IgD-negative memory B cell (primary cell): ENCODE data around the gene ETV5. TPM values are rescaled to one million over a fixed set of nuclear protein-coding genes. Genes with fewer than 3 reads are reported as not detected.
"Not testable (repeated sequence)": the region's sequence is repeated elsewhere in the genome, so short reads cannot be mapped to it uniquely, and the experiment has no call there.

ENCODE experiments used
- H3K27ac Mint-ChIP-seq, 3 donors: one replicate each; pipeline ENCODE4 v1.8.0; 2020 to 2022; ENCODE audit warnings: mild to moderate bottlenecking in 3 of 3, mixed read lengths in 3 of 3, moderate library complexity in 1 of 3
- H3K27me3 Mint-ChIP-seq: one replicate; pipeline ENCODE4 v1.8.0; 2021; ENCODE audit warnings: mixed read lengths
- H3K36me3 Mint-ChIP-seq: one replicate; pipeline ENCODE4 v1.8.0; 2020; ENCODE audit warnings: mild to moderate bottlenecking, mixed read lengths
- H3K4me1 Mint-ChIP-seq, 3 donors: one replicate each; pipeline ENCODE4 v1.8.0; 2020 to 2022; ENCODE audit warnings: mixed read lengths in 3 of 3, mild to moderate bottlenecking in 1 of 3
- H3K4me3 Mint-ChIP-seq, 4 donors: one replicate each; pipeline ENCODE4 v1.8.0; 2020 to 2022; ENCODE audit warnings: mild to moderate bottlenecking in 4 of 4, mixed read lengths in 4 of 4, moderate library complexity in 3 of 4
- H3K9me3 Mint-ChIP-seq, 3 donors: one replicate each; pipeline ENCODE4 v1.8.0; 2020 to 2021; ENCODE audit warnings: mixed read lengths in 3 of 3, mild to moderate bottlenecking in 1 of 3
- polyA plus RNA-seq: library from polyadenylated mRNA; unstranded; fragments of 300-500 nt; fragmentation: Illumina TruSeq; gene quantifications from one replicate; pipeline ENCODE4 v1.2.3, GENCODE V29; 2021

ETV5 gene
- polyA plus RNA-seq, 1 donor from 2014 or later, result 0.36 TPM

DNA sequence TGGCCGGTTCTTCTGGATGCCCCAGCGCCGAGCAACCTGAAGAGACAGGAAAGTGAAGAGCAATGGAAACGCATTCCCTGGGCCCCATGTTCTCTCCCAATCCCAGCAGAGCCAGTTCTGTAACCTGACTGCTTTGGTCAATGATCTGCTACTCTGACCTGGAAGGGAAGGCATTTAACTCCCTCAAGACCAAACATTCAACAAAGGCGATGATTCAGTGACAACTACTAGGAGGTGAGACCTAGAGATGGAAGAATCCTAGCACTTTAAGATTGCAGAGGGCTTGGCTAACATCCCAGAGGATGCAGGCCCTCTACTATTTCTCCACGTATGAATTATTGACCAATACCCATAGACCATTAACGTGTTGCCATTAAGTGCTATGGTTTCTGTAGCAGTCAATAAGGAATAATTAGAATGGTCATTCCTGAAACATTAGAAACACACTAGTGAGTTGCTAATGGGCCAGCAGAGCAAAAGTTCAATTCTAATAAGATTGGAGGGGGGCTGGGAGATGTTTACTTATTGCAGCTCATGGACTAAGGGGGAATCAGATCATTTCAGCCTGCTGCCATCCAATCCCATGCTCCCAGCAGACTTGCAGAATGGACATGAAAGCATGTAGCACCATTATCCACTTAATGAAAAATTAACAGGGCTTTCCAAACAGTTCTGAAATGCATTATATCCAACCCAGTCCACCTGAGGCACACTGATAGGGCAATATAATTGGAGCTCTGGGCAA is 56.6 kb downstream of the ETV5 start:
- Mint-ChIP-seq H3K4me3 (no peak overlapping the region), H3K36me3 (peaks cover 4% of the 10 kb centered on the region), H3K4me1 (peaks cover 0 to 2% (median 0%) of the 10 kb centered on the region in 3 donors), H3K27ac (no peak overlapping the region), H3K9me3 (no peaks in the 10 kb centered on the region), H3K27me3 (peaks cover 3% of the 10 kb centered on the region)

DNA sequence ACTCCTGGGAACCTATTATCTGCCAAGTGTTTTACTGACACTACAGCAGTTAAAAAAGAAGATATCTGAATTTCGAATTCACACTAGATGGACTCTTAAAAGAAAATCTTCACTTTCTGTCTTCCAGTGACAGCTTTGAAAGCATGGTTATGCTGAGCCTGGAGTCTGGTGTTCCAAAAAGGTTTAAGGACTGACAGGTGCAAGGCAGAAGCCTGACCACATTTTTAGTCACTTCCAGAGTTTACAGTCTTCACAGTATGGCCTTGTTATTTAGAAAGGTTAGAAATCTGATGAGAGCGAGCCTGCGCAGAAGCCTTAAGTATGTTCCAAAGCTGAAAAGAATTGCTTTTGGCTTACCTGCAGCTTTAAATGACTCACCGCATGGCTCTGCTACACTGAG is 59.9 kb downstream of the ETV5 start:
- no peaks in the 10 kb centered on the region for H3K4me1 Mint-ChIP-seq
- H3K27me3 Mint-ChIP-seq, result peaks cover 3% of the 10 kb centered on the region
- peaks cover 0 to 1% (median 0%) of the 10 kb centered on the region in 3 donors for H3K9me3 Mint-ChIP-seq
- H3K4me3 Mint-ChIP-seq, result no peak overlapping the region
- H3K36me3 Mint-ChIP-seq, result peaks cover 2% of the 10 kb centered on the region
- no peak overlapping the region for H3K27ac Mint-ChIP-seq

DNA sequence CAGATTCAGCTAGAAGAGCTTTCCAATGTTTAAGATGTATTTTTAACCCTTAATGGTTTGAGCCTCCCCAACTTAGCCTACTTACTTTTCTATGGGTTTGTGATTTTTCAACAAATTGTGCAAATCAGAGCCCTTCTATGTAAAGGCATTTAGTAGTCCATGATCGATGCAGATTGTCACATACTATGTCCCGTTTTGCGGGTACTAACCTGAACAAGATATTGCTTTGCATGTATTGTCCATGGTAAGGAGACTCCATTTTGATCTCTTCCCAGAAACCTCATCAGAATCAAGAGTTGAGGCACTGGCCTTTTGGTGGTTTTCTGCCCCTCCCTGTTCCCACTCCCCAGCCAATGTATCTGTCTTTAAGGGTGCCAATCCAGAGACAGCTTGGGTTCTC is 60.8 kb downstream of the ETV5 start:
- Mint-ChIP-seq H3K27ac (no peak overlapping the region), H3K4me1 (no peaks in the 10 kb centered on the region), H3K27me3 (peaks cover 3% of the 10 kb centered on the region), H3K36me3 (peaks cover 2% of the 10 kb centered on the region), H3K4me3 (no peak overlapping the region), H3K9me3 (peaks cover 0 to 1% (median 0%) of the 10 kb centered on the region in 3 donors)

DNA sequence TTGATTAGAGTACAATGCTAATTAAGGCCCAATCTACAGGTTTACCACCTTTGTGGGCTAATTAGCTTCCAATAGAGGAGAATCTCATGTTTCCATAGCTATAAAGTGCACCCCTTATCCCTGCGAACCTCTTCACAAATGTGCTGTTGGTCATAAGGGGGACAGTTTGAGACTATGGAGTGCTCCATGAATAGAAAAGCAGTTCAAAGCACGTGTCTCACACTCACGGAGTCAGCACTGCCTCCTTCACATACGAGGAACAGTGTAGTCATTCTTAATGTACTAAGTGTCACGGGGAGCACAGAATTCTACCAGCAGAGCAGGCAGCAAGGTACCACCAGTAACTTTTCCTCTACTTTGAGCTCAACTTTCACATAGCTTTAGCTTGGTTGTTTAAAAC is 62.1 kb downstream of the ETV5 start:
- Mint-ChIP-seq H3K27me3 (peaks cover 4% of the 10 kb centered on the region), H3K9me3 (peaks cover 0 to 1% (median 0%) of the 10 kb centered on the region in 3 donors)

DNA sequence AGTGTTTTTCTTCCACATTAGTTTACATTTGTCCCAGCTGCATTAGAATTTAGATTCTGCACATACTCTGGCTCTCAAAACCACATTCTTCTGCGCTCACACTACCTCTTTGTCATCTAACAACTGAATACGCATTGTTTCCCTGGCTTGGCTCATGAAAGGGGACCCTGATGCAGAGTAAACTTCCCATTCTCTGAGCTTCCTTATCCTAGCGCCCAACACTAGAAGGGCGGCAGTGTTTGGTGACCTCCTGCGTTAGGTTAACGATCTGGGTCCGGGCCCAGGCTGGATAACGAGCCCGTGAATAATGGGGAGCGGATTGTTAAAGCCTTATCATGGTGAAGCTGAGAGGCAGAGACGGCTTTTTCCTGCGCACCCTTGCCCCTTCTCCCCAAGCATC is 63.9 kb downstream of the ETV5 start:
- Mint-ChIP-seq H3K36me3 (peaks cover 2% of the 10 kb centered on the region), H3K27ac (no peak overlapping the region), H3K4me3 (no peak overlapping the region), H3K27me3 (peaks cover 4% of the 10 kb centered on the region), H3K4me1 (no peaks in the 10 kb centered on the region), H3K9me3 (peaks cover 0 to 2% (median 1%) of the 10 kb centered on the region in 3 donors)

More for the DNA sequence above, 62.1 kb downstream of the ETV5 start:
- peaks cover 2% of the 10 kb centered on the region for H3K36me3 Mint-ChIP-seq
- H3K27ac Mint-ChIP-seq, result no peak overlapping the region
- no peaks in the 10 kb centered on the region for H3K4me1 Mint-ChIP-seq
- H3K4me3 Mint-ChIP-seq, result no peak overlapping the region

DNA sequence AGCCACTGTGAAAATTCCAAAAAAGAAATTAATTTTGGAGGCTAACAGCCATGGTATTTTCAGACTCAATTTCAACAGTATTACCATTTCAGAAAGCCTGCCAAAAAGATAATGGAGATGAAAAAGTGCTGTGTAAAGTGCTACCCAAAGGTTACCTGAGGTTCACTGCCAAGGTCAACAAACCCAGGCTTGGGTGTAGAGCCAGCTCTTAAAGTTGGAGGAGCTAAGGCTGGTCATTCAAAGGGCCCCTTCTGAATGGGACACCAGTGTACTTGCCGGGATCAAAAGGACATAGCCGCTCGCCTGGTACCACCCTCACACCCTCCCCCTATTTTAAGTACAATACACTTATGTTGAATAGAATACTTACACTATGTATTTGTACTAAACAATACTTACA is 64.5 kb downstream of the ETV5 start:
- H3K4me1 Mint-ChIP-seq, result no peaks in the 10 kb centered on the region
- peaks cover 4% of the 10 kb centered on the region for H3K27me3 Mint-ChIP-seq
- peaks cover 0 to 2% (median 1%) of the 10 kb centered on the region in 3 donors for H3K9me3 Mint-ChIP-seq
- no peak overlapping the region for H3K4me3 Mint-ChIP-seq
- H3K36me3 Mint-ChIP-seq, result peaks cover 2% of the 10 kb centered on the region
- H3K27ac Mint-ChIP-seq, result no peak overlapping the region

DNA sequence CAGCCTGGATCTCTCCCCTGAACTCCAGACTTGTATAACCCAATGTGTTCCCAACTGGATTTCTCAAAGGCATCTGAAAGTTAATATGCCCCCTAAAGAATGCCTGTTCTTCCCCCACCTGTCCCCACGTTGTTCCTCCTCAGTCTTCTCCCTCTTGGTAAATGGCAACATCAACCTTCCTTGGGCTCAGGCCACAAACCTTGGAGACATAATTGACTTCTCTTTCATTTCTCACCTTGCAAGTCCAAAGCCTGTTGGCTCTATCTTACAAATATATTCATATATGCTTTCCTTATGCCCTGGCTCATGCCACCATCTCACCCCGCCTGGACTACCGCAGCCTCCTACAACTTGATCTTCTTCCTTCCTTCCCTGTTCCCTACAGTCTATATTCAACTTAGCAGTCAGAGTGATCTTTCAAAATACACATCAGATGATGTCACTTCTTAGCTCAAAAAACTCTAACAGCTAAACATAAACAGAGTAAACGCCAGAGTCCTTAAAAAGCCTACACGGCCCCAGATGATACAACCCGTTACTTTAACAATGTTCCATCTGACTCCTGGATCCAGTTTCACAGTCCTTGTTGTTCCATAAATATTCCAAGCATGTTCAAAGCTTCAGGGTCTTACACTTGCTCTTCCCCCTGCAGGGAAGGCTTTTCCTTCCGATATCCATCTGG is 66.2 kb downstream of the ETV5 start:
- Mint-ChIP-seq H3K4me3 (no peak overlapping the region), H3K27ac (no peak overlapping the region), H3K4me1 (no peaks in the 10 kb centered on the region), H3K36me3 (no peaks in the 10 kb centered on the region), H3K27me3 (peaks cover 4% of the 10 kb centered on the region), H3K9me3 (peaks cover 1 to 6% (median 2%) of the 10 kb centered on the region in 3 donors)

DNA sequence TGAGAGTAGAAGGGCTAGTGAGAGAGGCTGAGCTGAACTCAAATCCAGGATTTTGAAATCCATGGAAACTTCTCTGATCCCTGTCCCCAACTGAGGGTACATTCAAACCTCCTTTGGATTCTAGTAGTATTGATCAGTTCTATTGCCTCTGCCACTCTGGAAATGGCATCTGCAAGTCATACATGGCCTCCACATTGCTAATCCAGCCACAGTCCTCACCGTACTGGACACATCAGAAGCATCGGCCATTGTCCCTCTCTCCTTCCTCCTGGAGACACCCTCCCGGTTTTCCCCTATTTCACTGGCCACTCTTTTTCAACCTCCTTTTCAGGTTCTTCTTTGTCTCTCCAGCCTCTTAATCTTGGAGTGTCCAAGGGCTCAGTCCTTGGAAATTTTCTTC is 66.9 kb downstream of the ETV5 start:
- Mint-ChIP-seq H3K4me1 (no peaks in the 10 kb centered on the region), H3K9me3 (peaks cover 1 to 6% (median 2%) of the 10 kb centered on the region in 3 donors), H3K4me3 (no peak overlapping the region), H3K27me3 (peaks cover 4% of the 10 kb centered on the region), H3K36me3 (no peaks in the 10 kb centered on the region), H3K27ac (no peak overlapping the region)

DNA sequence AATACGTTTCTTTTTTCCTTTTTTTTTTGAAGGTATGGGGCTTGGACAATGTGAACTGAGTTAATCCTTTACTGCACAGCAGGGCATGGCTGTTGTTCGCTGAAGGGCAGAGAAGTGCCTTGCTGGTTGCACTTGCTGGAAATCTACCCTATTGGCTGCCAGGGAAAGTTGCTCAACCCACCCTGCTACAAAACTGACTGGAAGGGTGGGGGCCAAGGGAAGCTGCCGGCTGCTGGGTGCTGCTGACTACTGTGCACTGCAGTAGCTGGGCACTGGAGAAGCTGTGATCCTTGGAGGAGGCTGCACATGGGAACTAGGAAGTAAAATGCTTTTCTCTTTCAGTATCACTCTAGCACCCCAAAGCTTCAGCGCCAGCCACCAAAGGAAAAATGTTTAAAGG is 70.5 kb downstream of the ETV5 start:
- H3K27ac Mint-ChIP-seq, result no peak overlapping the region

DNA sequence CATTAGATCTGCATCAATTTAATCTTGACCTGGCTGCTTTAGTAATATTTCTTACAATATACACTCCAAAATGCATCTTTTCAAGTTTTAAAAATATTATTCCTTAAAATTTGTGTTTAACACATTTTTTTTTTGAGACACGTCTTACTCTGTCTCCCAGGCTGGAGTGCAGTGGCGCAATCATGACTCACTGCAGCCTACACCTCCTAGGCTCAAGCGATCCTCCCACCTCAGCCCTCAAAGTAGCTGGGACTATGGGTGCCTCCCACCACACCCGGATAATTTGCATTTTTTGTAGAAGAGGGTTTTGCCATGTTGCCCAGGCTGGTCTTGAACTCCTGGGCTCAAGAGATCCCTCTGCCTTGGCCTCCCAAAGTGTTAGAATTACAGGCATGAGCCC is 73.6 kb downstream of the ETV5 start:
- Mint-ChIP-seq H3K27ac (no peak overlapping the region), H3K27me3 (peaks cover 3% of the 10 kb centered on the region), H3K36me3 (peaks cover 1% of the 10 kb centered on the region), H3K4me3 (no peak overlapping the region), H3K4me1 (no peaks in the 10 kb centered on the region), H3K9me3 (peaks cover 0 to 6% (median 0%) of the 10 kb centered on the region in 3 donors)

More for the DNA sequence above, 70.5 kb downstream of the ETV5 start:
- Mint-ChIP-seq H3K27me3 (peaks cover 5% of the 10 kb centered on the region), H3K36me3 (peaks cover 1% of the 10 kb centered on the region), H3K9me3 (peaks cover 0 to 6% (median 2%) of the 10 kb centered on the region in 3 donors), H3K4me1 (no peaks in the 10 kb centered on the region), H3K4me3 (no peak overlapping the region)

DNA sequence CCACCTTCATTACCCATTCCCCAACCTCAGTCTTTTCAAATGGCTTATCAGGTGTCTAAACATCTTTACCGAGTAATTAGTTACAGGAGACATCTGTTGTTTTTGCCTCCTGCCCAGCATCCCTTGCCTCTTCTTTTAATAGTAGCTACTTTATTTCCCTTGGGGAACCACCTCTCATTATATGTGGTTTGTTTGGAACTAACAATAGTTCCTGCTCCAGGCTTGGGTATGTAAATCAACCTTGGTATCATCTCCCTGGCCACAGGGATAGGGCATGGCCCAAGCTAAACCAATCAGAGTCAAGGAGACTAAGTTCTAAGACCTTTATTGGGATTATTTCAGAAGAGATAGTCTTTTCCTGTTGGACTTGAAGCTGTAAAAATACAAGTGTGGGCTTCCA is 76.6 kb downstream of the ETV5 start:
- peaks cover 1% of the 10 kb centered on the region for H3K36me3 Mint-ChIP-seq
- no peaks in the 10 kb centered on the region for H3K4me1 Mint-ChIP-seq
- H3K27me3 Mint-ChIP-seq, result peaks cover 3% of the 10 kb centered on the region
- no peaks in the 10 kb centered on the region for H3K9me3 Mint-ChIP-seq
- no peak overlapping the region for H3K27ac Mint-ChIP-seq
- H3K4me3 Mint-ChIP-seq, result no peak overlapping the region

DNA sequence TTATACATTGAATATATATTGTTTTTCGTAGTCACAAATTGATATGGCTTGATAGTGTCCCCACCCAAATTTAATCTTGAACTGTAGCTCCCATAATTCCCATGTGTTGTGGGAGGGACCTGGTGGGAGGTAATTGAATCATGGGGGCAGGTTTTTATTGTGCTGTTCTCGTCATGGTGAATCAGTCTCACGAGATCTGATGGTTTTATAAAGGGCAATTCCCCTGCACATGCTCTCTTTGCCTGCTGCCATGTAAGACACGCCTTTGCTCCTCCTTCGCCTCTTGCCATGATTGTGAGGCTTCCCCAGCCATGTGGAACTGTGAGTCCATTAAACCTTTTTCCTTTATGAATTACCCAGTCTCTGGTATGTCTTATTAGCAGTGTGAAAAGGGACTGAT is 82.9 kb downstream of the ETV5 start:
- not testable (repeated sequence) for H3K4me3 Mint-ChIP-seq, H3K27ac Mint-ChIP-seq, H3K4me1 Mint-ChIP-seq, H3K36me3 Mint-ChIP-seq, H3K27me3 Mint-ChIP-seq, H3K9me3 Mint-ChIP-seq

DNA sequence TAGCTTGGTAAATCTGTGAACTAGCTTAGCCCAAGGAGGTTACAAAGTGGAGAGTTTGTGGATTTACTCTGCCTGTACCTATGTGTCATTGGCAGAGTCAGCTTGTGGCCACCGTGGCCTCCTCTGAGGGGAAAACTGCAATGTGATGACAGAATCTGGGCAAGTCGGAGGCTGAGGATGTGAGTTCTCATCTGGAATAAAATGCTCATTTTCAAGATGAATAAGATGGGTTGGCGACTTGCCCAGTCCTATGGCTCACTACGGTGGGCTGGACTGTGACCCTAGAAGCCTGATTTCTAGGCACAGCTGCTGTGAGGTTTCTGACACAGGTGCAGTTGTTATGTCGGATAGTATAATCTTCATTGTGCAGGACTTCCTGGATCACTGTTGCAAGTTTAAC is 83.7 kb downstream of the ETV5 start:
- no peak overlapping the region for H3K4me3 Mint-ChIP-seq
- no peaks in the 10 kb centered on the region for H3K4me1 Mint-ChIP-seq
- H3K27me3 Mint-ChIP-seq, result no peaks in the 10 kb centered on the region
- peaks cover 2% of the 10 kb centered on the region for H3K36me3 Mint-ChIP-seq
- no peak overlapping the region for H3K27ac Mint-ChIP-seq
- no peaks in the 10 kb centered on the region for H3K9me3 Mint-ChIP-seq

DNA sequence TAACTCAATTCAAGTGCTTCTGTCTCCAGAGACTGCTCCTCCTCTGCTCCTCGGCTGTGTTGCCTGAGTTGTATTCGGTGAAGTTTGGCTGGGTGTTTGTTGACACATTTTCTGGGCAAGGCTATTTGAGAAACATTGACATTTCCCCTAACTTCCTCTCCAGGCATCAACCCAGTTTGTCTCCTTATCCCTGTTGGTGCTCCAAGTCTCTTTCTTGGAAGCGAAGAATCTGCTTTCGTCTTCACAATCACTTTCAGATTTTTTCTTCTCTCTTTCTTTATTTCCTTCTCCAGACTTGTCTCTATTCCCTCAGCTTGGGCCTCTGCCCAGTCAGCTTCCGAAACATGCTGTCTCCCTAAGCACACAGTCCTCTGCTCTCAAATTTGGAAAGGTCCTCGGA is 84.7 kb downstream of the ETV5 start:
- Mint-ChIP-seq H3K36me3 (peaks cover 2% of the 10 kb centered on the region), H3K9me3 (no peaks in the 10 kb centered on the region), H3K27ac (no peak overlapping the region), H3K27me3 (no peaks in the 10 kb centered on the region), H3K4me1 (no peaks in the 10 kb centered on the region), H3K4me3 (no peak overlapping the region)

DNA sequence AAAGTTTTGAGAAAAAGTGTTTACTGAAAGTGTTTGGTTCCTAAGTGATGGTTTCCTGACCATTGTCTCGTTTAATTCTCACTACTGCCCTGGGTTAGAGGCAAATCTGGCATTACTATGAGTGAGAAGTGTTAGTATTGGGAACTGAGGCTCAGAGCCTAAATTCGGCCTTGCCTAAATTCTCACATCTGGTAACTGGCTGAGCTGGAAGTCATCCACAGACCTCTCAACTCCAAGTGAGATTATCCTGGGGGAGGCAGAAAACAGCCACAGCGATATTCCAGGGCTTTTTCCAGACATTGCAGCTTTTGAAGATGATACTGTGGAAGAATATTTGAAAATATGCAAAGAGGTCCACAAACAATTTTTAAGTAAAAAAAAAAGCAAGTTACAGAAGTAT is 86.0 kb downstream of the ETV5 start:
- Mint-ChIP-seq H3K27me3 (no peaks in the 10 kb centered on the region), H3K4me3 (no peak overlapping the region), H3K36me3 (peaks cover 2% of the 10 kb centered on the region), H3K9me3 (no peaks in the 10 kb centered on the region), H3K4me1 (no peaks in the 10 kb centered on the region), H3K27ac (no peak overlapping the region)
